Measurements from ENCODE around the gene PLA2G2E. TPM values are rescaled to one million over a fixed set of nuclear protein-coding genes. Genes with fewer than 3 reads are reported as not detected.
"Not testable (repeated sequence)": the region's sequence is repeated elsewhere in the genome, so short reads cannot be mapped to it uniquely, and the experiment has no call there.

Gene PLA2G2E
- total and polyA plus RNA-seq, 2 donors from 2014 or later, result not detected

DNA sequence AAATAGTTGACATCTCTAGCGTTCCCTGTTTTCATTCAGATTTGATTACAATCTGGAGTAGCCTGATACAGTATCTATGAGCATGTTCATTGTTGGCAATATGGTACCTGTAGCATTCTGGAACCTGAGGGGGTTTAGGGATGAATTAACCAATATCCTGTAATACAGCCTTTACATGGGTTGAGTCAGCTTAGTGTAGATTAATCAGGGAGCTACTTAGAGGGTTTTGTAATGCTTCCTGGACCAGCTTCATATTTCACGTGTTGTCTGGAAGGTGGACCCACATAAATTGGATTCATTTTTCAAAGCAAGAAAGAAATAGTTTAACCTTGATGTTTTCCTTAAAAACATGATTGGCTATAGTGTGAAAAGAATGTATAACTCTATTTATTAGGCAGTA, 37.6 kb downstream of the PLA2G2E start:
- DNase-seq (no peak), FAIRE-seq (no peak)
- Histone ChIP-seq H3K36me3 (ENCODE audit: control insufficient read depth in 2 of 3, insufficient read depth in 3 of 3, low read length in 3 of 3) (peaks cover 0 to 3% (median 0%) of the 10 kb centered on the region in 3 donors), H3K27ac (ENCODE audit: low read depth in 2 of 2, low read length in 2 of 2) (no peak overlapping the region), H3K9ac (ENCODE audit: low read length in 3 of 3) (no peak overlapping the region), H3K4me3 (ENCODE audit: low read length in 3 of 3) (no peak overlapping the region), H3K27me3 (ENCODE audit: control insufficient read depth, insufficient read depth, low read length) (no peaks in the 10 kb centered on the region), H3K4me1 (ENCODE audit: control insufficient read depth in 2 of 3, insufficient read depth in 2 of 3, low read depth in 1 of 3, low read length in 3 of 3) (peaks cover 3 to 12% (median 8%) of the 10 kb centered on the region in 3 donors), H3K9me3 (ENCODE audit: control insufficient read depth in 2 of 3, insufficient read depth in 1 of 3, low read length in 3 of 3) (no peaks in the 10 kb centered on the region)
- TF ChIP-seq, protein P1, sequence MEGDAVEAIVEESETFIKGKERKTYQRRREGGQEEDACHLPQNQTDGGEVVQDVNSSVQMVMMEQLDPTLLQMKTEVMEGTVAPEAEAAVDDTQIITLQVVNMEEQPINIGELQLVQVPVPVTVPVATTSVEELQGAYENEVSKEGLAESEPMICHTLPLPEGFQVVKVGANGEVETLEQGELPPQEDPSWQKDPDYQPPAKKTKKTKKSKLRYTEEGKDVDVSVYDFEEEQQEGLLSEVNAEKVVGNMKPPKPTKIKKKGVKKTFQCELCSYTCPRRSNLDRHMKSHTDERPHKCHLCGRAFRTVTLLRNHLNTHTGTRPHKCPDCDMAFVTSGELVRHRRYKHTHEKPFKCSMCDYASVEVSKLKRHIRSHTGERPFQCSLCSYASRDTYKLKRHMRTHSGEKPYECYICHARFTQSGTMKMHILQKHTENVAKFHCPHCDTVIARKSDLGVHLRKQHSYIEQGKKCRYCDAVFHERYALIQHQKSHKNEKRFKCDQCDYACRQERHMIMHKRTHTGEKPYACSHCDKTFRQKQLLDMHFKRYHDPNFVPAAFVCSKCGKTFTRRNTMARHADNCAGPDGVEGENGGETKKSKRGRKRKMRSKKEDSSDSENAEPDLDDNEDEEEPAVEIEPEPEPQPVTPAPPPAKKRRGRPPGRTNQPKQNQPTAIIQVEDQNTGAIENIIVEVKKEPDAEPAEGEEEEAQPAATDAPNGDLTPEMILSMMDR (IDR thresholded peaks at IDR 0.05; ENCODE audit: borderline replicate concordance, extremely low read depth, insufficient read depth), result no peak
- intact Hi-C loops (cut with DNase I), result no loop called here

DNA sequence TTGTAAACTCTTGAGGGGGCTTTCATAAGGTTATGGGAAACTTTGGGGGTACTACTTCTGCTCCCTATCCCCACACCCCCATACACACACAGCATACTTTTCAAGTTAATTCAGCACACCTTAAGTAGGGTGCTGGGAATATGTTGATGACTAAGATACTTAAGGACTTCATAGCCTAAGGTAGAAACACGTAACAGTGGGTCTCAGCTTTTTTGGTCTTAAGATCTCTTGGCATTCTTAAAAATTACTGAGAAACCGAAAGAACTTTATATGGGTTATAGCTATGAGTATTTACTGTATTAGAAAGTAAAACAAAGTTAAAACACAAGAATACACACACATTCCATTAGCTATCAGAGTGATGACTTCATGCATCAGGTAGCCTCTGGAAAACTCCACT, 39.1 kb downstream of the PLA2G2E start:
- peaks cover 0 to 3% (median 0%) of the 10 kb centered on the region in 3 donors for H3K36me3 ChIP-seq (ENCODE audit: control insufficient read depth in 2 of 3, insufficient read depth in 3 of 3, low read length in 3 of 3)
- TF ChIP-seq, protein P1 (IDR thresholded peaks at IDR 0.05; ENCODE audit: borderline replicate concordance, extremely low read depth, insufficient read depth), result no peak
- no peaks in the 10 kb centered on the region for H3K9me3 ChIP-seq (ENCODE audit: control insufficient read depth in 2 of 3, insufficient read depth in 1 of 3, low read length in 3 of 3)
- intact Hi-C loops (cut with DNase I), result no loop called here
- FAIRE-seq (no peak), DNase-seq (no peak)
- no peaks in the 10 kb centered on the region for H3K27me3 ChIP-seq (ENCODE audit: control insufficient read depth, insufficient read depth, low read length)
- H3K4me1 ChIP-seq (ENCODE audit: control insufficient read depth in 2 of 3, insufficient read depth in 2 of 3, low read depth in 1 of 3, low read length in 3 of 3), result peaks cover 3 to 12% (median 12%) of the 10 kb centered on the region in 3 donors
- H3K9ac ChIP-seq (ENCODE audit: low read length in 3 of 3), result no peak overlapping the region
- no peak overlapping the region for H3K27ac ChIP-seq (ENCODE audit: low read depth in 2 of 2, low read length in 2 of 2)
- no peak overlapping the region for H3K4me3 ChIP-seq (ENCODE audit: low read length in 3 of 3)

DNA sequence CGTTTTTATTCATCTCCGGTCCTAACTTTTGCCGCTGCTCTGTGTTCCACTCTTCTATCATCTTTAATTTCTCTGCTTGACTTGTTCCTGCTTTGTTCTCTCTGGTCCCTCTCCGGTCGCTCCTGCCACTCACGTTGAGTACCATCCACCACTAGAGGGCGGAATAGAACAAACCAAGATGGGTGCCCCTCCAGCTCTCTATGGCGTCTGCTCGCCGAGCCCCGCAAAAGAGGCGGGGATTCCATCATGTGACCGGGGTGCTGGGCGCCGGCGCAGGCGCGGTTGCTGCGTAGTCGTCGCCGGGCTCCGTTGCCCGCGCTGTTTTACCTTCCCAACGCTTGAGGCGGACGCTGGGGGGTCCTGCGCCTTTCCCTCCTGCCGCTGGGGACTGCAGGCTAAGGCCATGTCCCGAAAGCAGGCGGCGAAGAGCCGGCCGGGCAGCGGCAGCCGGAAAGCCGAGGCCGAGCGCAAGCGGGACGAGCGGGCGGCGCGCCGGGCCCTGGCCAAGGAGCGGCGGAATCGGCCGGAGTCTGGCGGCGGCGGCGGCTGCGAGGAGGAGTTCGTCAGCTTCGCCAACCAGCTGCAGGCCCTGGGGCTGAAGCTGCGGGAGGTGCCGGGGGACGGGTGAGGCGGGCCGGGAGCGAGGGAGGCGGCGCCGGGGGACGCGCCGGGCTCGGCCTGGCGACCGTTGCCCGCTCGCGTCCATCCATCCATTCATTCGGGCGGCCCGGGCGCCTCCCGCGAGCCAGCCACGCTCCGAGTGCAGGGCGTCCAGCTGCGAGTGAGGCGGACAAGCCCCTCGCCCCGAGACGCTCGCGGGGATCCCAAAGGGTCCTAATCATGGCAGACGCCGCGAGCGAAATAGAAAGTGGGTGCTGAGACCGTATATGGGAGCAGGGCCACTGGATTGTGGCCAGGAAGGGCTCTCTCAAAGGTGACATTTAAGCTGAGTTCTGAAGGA, 41.0 kb downstream of the PLA2G2E start, which contains the start of gene OTUD3:
OTUD3 (plus strand) TSS at position 285 of the 961 bp plus-strand sequence; CDS start at position 404, 119 bp downstream.
- TF ChIP-seq, protein P1 (IDR thresholded peaks at IDR 0.05; ENCODE audit: borderline replicate concordance, extremely low read depth, insufficient read depth), result peak; percentile 96
- DNase-seq (peak; percentile 98 to 100 (median 98)), FAIRE-seq (peak; percentile 72)
- H3K36me3 ChIP-seq (ENCODE audit: control insufficient read depth in 2 of 3, insufficient read depth in 3 of 3, low read length in 3 of 3), result peaks cover 0 to 2% (median 0%) of the 10 kb centered on the region in 3 donors
- no peaks in the 10 kb centered on the region for H3K9me3 ChIP-seq (ENCODE audit: control insufficient read depth in 2 of 3, insufficient read depth in 1 of 3, low read length in 3 of 3)
- peak within 1 kb of the TSS; percentile 86 to 91 for H3K27ac ChIP-seq (ENCODE audit: low read depth in 2 of 2, low read length in 2 of 2)
- no peaks in the 10 kb centered on the region for H3K27me3 ChIP-seq (ENCODE audit: control insufficient read depth, insufficient read depth, low read length)
- intact Hi-C loops (cut with DNase I), result no loop called here
- H3K4me1 ChIP-seq (ENCODE audit: control insufficient read depth in 2 of 3, insufficient read depth in 2 of 3, low read depth in 1 of 3, low read length in 3 of 3), result peaks cover 3 to 15% (median 13%) of the 10 kb centered on the region in 3 donors
- H3K9ac ChIP-seq (ENCODE audit: low read length in 3 of 3), result peak within 1 kb of the TSS; percentile 62 to 76 (median 63)
- H3K4me3 ChIP-seq (ENCODE audit: low read length in 3 of 3), result peak within 1 kb of the TSS; percentile 63 to 79 (median 72)

DNA sequence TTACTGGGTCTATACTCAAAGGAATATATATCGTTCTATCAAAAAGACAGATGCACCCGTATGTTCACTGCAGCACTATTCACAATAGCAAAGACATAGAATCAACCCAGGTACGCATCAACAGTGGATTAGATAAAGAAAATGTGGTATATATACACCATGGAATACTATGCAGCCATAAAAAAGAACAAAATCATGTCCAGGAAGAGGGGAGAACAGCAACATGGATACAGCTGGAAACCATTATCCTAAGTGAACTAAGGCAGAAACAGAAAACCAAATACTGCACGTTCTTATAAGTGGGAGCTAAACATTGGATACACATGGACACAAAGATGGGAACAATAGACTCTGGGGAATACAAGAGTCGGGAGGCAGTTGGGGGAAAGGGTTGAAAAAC, 42.6 kb downstream of the PLA2G2E start:
- H3K27ac ChIP-seq (ENCODE audit: low read depth in 2 of 2, low read length in 2 of 2); H3K9me3 ChIP-seq (ENCODE audit: control insufficient read depth in 2 of 3, insufficient read depth in 1 of 3, low read length in 3 of 3); H3K9ac ChIP-seq (ENCODE audit: low read length in 3 of 3); FAIRE-seq; H3K4me3 ChIP-seq (ENCODE audit: low read length in 3 of 3); intact Hi-C loops (cut with DNase I); H3K27me3 ChIP-seq (ENCODE audit: control insufficient read depth, insufficient read depth, low read length); H3K36me3 ChIP-seq (ENCODE audit: control insufficient read depth in 2 of 3, insufficient read depth in 3 of 3, low read length in 3 of 3); DNase-seq: not testable (repeated sequence)
- H3K4me1 ChIP-seq (ENCODE audit: control insufficient read depth in 2 of 3, insufficient read depth in 2 of 3, low read depth in 1 of 3, low read length in 3 of 3), result peaks cover 3 to 15% (median 13%) of the 10 kb centered on the region in 3 donors

Data from kidney (tissue), 14 donors.